SK-N-SH (cell line): ENCODE measurements around the gene FIBIN. TPM values are rescaled to one million over a fixed set of nuclear protein-coding genes. Genes with fewer than 3 reads are reported as not detected.

Experiments used
- CTCF ChIA-PET: fragments of 300-600, 350-600 bp; formaldehyde crosslinking; extraction: SDS; loops from one replicate; lab custom pipeline; 2021; lab: Yijun Ruan, JAX
- POLR2A ChIA-PET: fragments of 350-600 bp; sonication (Branson Sonifier 250); formaldehyde crosslinking; extraction: SDS; loops from one replicate; lab custom pipeline; 2020; ENCODE audit warnings: antibody characterized with exemption, inconsistent platforms; lab: Yijun Ruan, JAX
- DNase-seq: peaks from one replicate; pipeline ENCODE4 v3.0.0; 2012
- H2AFZ ChIP-seq: fragments of 200-600 bp; sonication (generic); 2 replicates; pipeline ENCODE4 v1.8.1; 2016; ENCODE audit warnings: antibody characterized with exemption, mild to moderate bottlenecking, low read depth
- H3F3A ChIP-seq: fragments of 200-600 bp; sonication (generic); replicated peaks from 2 replicates; pipeline ENCODE3; 2016; ENCODE audit warnings: antibody characterized with exemption, mild to moderate bottlenecking; ENCODE audit not compliant: insufficient read depth
- H3K27ac ChIP-seq, 2 experiments: fragments of 200-500 bp in 1 of 2; fragments of 200-600 bp in 1 of 2; sonication (Bioruptor generic) in 1 of 2; sonication (generic), shearing (Covaris generic) in 1 of 2; 2 replicates each; pipeline versions ENCODE4 v1.5.1 to v1.6.1; 2014 to 2016; ENCODE audit warnings: low read depth in 2 of 2, inconsistent platforms in 1 of 2, low read length in 1 of 2, mild to moderate bottlenecking in 1 of 2, mixed read lengths in 1 of 2
- H3K27me3 ChIP-seq: fragments of 200-600 bp; sonication (generic), shearing (Covaris generic); 2 replicates; pipeline ENCODE4 v1.6.1; 2016; ENCODE audit warnings: mixed run types; ENCODE audit not compliant: insufficient read depth
- H3K36me3 ChIP-seq, 2 experiments: fragments of 200-500 bp in 1 of 2; fragments of 200-600 bp in 1 of 2; sonication (Bioruptor generic) in 1 of 2; sonication (generic) in 1 of 2; replicated peaks in 1 of 2; 2 replicates each; pipeline versions ENCODE3 to v1.5.1; 2014 to 2016; ENCODE audit warnings: low read length in 1 of 2, mild to moderate bottlenecking in 1 of 2; ENCODE audit not compliant: insufficient read depth in 2 of 2, control insufficient read depth in 1 of 2
- H3K4me1 ChIP-seq, 2 experiments: fragments of 200-500 bp in 1 of 2; fragments of 200-600 bp in 1 of 2; sonication (Bioruptor generic) in 1 of 2; sonication (generic), shearing (Covaris generic) in 1 of 2; 2 replicates each; pipeline versions ENCODE4 v1.5.1 to v1.6.1; 2014 to 2016; ENCODE audit warnings: low read depth in 1 of 2, low read length in 1 of 2, mixed run types in 1 of 2; ENCODE audit not compliant: insufficient read depth in 2 of 2, control insufficient read depth in 1 of 2
- H3K4me2 ChIP-seq: fragments of 200-600 bp; sonication (generic), shearing (Covaris generic); 2 replicates; pipeline ENCODE4 v1.6.1; 2017; ENCODE audit warnings: mixed run types
- H3K4me3 ChIP-seq, 2 experiments: fragments of 200-500 bp in 1 of 2; fragments of 200-600 bp in 1 of 2; sonication (Bioruptor generic) in 1 of 2; sonication (generic), shearing (Covaris generic) in 1 of 2; 2 replicates each; pipeline versions ENCODE4 v1.5.1 to v1.8.1; 2014 to 2016; ENCODE audit warnings: low read depth in 2 of 2, inconsistent platforms in 1 of 2, low read length in 1 of 2, mild to moderate bottlenecking in 1 of 2, mixed read lengths in 1 of 2, moderate library complexity in 1 of 2
- H3K79me2 ChIP-seq: fragments of 200-600 bp; sonication (generic); 2 replicates; pipeline ENCODE4 v1.8.1; 2017; ENCODE audit warnings: mild to moderate bottlenecking; ENCODE audit not compliant: insufficient read depth
- H3K9ac ChIP-seq: fragments of 200-600 bp; sonication (generic); 2 replicates; pipeline ENCODE4 v1.6.1; 2017; ENCODE audit warnings: mixed run types
- H3K9me2 ChIP-seq: fragments of 200-600 bp; sonication (generic); 2 replicates; pipeline ENCODE4 v1.6.1; 2017; ENCODE audit warnings: mixed run types
- H3K9me3 ChIP-seq: fragments of 200-600 bp; sonication (generic); 2 replicates; pipeline ENCODE4 v1.6.1; 2017; ENCODE audit warnings: mixed run types, mild to moderate bottlenecking, moderate library complexity
- H4K20me1 ChIP-seq: fragments of 200-600 bp; sonication (generic); 2 replicates; pipeline ENCODE4 v1.6.1; 2017; ENCODE audit warnings: mild to moderate bottlenecking, mixed run types; ENCODE audit not compliant: insufficient read depth
- EP300 ChIP-seq, 2 experiments: IDR thresholded peaks; 2 replicates each; pipeline versions ENCODE4 v1.4.0 to v1.6.1; 2012; ENCODE audit warnings: borderline replicate concordance in 1 of 2, low read depth in 1 of 2, low read length in 1 of 2
- EZH2phosphoT487 ChIP-seq: fragments of 200-600 bp; sonication (generic); IDR thresholded peaks from 2 replicates; pipeline ENCODE4 v1.6.1; 2017; ENCODE audit warnings: low read depth, mixed run types, mild to moderate bottlenecking, antibody characterized with exemption, moderate library complexity, borderline replicate concordance
- FOXM1 ChIP-seq: IDR thresholded peaks from 2 replicates; pipeline ENCODE4 v1.4.0; 2012; ENCODE audit warnings: low read depth, mild to moderate bottlenecking
- GABPA ChIP-seq: IDR thresholded peaks from 2 replicates; pipeline ENCODE4 v1.4.0; 2012; ENCODE audit warnings: low read depth, mild to moderate bottlenecking
- JUND ChIP-seq: IDR thresholded peaks from 2 replicates; pipeline ENCODE4 v1.4.0; 2012
- MEF2A ChIP-seq: IDR thresholded peaks from 2 replicates; pipeline ENCODE4 v1.4.0; 2012; ENCODE audit warnings: low read depth, borderline replicate concordance
- NFIC ChIP-seq: IDR thresholded peaks from 2 replicates; pipeline ENCODE4 v1.4.0; 2012; ENCODE audit warnings: borderline replicate concordance
- NRF1 ChIP-seq: IDR thresholded peaks from 2 replicates; pipeline ENCODE4 v1.6.1; 2012; ENCODE audit warnings: low read depth, mild to moderate bottlenecking, low read length
- POLR2AphosphoS5 ChIP-seq: IDR thresholded peaks from 2 replicates; pipeline ENCODE4 v1.6.1; 2012; ENCODE audit warnings: low read depth, low read length
- RFX5 ChIP-seq: IDR thresholded peaks from 2 replicates; pipeline ENCODE4 v1.6.1; 2012; ENCODE audit warnings: mild to moderate bottlenecking, improper control_type of control experiment, low read length
- RXRA ChIP-seq: IDR thresholded peaks from 2 replicates; pipeline ENCODE4 v1.4.0; 2012; ENCODE audit warnings: low read depth, mild to moderate bottlenecking, borderline replicate concordance
- SMC3 ChIP-seq: IDR thresholded peaks from 2 replicates; pipeline ENCODE4 v1.6.1; 2012; ENCODE audit warnings: low read depth, low read length, improper control_type of control experiment
- TAF1 ChIP-seq: IDR thresholded peaks from 2 replicates; pipeline ENCODE4 v1.6.1; 2012; ENCODE audit warnings: low read depth, mild to moderate bottlenecking, low read length, moderate library complexity, borderline replicate concordance
- YY1 ChIP-seq: IDR thresholded peaks from 2 replicates; pipeline ENCODE4 v1.4.0; 2012; ENCODE audit warnings: low read depth, mild to moderate bottlenecking
- WGBS: methylation state at CpG from one replicate; pipeline ENCODE4 v1.1.6; 2017; ENCODE audit warnings: low lambda C conversion rate; 5-methylcytosine and 5-hydroxymethylcytosine counted together
- polyA plus RNA-seq, 3 experiments: library from polyadenylated mRNA; depleted of rRNA; stranded (reverse); fragments of >200 nt; gene quantifications; 2 replicates each; pipeline ENCODE4 v1.2.3, GENCODE V29; 2012
- TF ChIP-seq, protein P1 (sequence below): IDR thresholded peaks from 2 replicates; pipeline ENCODE4 v1.4.0; 2012; ENCODE audit warnings: low read depth, borderline replicate concordance
- TF ChIP-seq, protein P2 (sequence below): IDR thresholded peaks from 2 replicates; pipeline ENCODE4 v1.4.0; 2012; ENCODE audit warnings: low read depth
- TF ChIP-seq, protein P3 (sequence below): IDR thresholded peaks from 2 replicates; pipeline ENCODE4; 2012
- TF ChIP-seq, protein P4 (sequence below): IDR thresholded peaks from 2 replicates; pipeline ENCODE4 v1.4.0; 2012; ENCODE audit warnings: low read depth, borderline replicate concordance
- TF ChIP-seq, protein P5 (sequence below): fragments of 200-600 bp; sonication (generic); IDR thresholded peaks from 2 replicates; pipeline ENCODE4 v1.6.1; 2017; ENCODE audit warnings: antibody characterized with exemption, mild to moderate bottlenecking, moderate library complexity
- TF ChIP-seq, protein P6 (sequence below): fragments of 150-350 bp; IDR thresholded peaks from 2 replicates; pipeline ENCODE4 v1.6.1; 2017; ENCODE audit warnings: antibody characterized with exemption, low read length, low read depth, borderline replicate concordance

Gene FIBIN
- polyA plus RNA-seq, 1 of the 3 experiments (the other 2 are of a cell fraction), result 0.66 TPM

DNA sequence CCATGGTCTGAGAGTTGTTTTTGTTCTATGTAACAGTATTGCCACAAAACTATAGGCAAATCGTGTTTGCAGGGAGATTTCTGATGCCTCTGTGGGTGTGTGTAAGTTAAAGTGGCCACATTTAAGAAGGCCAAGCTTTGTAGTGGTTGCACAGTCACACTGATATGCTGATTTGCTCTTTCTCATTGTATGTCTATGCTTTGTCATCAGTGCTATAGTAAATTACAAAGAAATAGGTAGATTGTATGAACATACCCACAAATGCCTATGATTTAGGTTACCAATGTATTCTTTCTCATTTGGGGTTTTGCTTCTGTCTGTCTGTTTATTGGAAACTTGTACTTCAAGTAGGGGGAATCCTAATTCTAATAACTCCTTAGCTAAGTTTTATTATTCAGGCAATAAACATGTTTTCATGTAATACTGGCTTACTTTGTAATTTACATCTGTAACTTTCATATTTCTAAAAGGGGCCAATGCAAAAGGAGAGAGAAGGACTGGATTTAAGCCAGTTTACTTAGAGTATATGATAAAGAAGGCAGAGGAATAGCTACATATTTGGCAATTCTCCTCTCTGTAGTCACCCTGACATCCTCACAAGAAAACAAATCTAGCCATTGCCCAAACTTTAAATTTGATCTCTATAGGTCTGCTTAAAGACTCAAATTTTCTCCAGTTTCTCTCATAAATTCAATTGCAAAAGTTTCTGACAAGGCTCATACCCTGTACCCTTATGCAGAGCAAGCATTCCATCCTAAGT, 2.0 kb downstream of the FIBIN start:
- no peak overlapping the region for H3K4me2 ChIP-seq

More for the DNA sequence above, 2.0 kb downstream of the FIBIN start:
- ChIA-PET CTCF (no interaction called here), POLR2A (no interaction called here)
- H4K20me1 ChIP-seq, result no peaks in the 10 kb centered on the region
- H3K27me3 ChIP-seq, result no peaks in the 10 kb centered on the region
- 32% methylated on average over 1 of the region's 1 CpG for WGBS
- TF ChIP-seq, protein P1, sequence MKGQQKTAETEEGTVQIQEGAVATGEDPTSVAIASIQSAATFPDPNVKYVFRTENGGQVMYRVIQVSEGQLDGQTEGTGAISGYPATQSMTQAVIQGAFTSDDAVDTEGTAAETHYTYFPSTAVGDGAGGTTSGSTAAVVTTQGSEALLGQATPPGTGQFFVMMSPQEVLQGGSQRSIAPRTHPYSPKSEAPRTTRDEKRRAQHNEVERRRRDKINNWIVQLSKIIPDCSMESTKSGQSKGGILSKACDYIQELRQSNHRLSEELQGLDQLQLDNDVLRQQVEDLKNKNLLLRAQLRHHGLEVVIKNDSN, result no peak
- TF ChIP-seq, protein P2, sequence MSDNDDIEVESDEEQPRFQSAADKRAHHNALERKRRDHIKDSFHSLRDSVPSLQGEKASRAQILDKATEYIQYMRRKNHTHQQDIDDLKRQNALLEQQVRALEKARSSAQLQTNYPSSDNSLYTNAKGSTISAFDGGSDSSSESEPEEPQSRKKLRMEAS, result no peak
- TF ChIP-seq EZH2phosphoT487, result no peak
- TF ChIP-seq POLR2AphosphoS5, result no peak
- TF ChIP-seq RFX5, result no peak
- no peak for TF ChIP-seq EP300 (IDR thresholded peaks at IDR 0.05; ENCODE audit: borderline replicate concordance in 1 of 2, low read depth in 1 of 2, low read length in 1 of 2)
- TF ChIP-seq MEF2A, result no peak
- TF ChIP-seq GABPA, result no peak
- no peak for TF ChIP-seq SMC3
- no peak for TF ChIP-seq JUND
- TF ChIP-seq, protein P3, sequence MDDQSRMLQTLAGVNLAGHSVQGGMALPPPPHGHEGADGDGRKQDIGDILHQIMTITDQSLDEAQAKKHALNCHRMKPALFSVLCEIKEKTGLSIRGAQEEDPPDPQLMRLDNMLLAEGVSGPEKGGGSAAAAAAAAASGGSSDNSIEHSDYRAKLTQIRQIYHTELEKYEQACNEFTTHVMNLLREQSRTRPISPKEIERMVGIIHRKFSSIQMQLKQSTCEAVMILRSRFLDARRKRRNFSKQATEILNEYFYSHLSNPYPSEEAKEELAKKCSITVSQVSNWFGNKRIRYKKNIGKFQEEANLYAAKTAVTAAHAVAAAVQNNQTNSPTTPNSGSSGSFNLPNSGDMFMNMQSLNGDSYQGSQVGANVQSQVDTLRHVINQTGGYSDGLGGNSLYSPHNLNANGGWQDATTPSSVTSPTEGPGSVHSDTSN, result no peak
- TF ChIP-seq, protein P4, sequence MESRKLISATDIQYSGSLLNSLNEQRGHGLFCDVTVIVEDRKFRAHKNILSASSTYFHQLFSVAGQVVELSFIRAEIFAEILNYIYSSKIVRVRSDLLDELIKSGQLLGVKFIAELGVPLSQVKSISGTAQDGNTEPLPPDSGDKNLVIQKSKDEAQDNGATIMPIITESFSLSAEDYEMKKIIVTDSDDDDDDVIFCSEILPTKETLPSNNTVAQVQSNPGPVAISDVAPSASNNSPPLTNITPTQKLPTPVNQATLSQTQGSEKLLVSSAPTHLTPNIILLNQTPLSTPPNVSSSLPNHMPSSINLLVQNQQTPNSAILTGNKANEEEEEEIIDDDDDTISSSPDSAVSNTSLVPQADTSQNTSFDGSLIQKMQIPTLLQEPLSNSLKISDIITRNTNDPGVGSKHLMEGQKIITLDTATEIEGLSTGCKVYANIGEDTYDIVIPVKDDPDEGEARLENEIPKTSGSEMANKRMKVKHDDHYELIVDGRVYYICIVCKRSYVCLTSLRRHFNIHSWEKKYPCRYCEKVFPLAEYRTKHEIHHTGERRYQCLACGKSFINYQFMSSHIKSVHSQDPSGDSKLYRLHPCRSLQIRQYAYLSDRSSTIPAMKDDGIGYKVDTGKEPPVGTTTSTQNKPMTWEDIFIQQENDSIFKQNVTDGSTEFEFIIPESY, result no peak
- TF ChIP-seq RXRA, result no peak
- no peak for TF ChIP-seq YY1
- TF ChIP-seq, protein P5, sequence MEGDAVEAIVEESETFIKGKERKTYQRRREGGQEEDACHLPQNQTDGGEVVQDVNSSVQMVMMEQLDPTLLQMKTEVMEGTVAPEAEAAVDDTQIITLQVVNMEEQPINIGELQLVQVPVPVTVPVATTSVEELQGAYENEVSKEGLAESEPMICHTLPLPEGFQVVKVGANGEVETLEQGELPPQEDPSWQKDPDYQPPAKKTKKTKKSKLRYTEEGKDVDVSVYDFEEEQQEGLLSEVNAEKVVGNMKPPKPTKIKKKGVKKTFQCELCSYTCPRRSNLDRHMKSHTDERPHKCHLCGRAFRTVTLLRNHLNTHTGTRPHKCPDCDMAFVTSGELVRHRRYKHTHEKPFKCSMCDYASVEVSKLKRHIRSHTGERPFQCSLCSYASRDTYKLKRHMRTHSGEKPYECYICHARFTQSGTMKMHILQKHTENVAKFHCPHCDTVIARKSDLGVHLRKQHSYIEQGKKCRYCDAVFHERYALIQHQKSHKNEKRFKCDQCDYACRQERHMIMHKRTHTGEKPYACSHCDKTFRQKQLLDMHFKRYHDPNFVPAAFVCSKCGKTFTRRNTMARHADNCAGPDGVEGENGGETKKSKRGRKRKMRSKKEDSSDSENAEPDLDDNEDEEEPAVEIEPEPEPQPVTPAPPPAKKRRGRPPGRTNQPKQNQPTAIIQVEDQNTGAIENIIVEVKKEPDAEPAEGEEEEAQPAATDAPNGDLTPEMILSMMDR, result no peak
- no peak for TF ChIP-seq FOXM1
- TF ChIP-seq, protein P6, sequence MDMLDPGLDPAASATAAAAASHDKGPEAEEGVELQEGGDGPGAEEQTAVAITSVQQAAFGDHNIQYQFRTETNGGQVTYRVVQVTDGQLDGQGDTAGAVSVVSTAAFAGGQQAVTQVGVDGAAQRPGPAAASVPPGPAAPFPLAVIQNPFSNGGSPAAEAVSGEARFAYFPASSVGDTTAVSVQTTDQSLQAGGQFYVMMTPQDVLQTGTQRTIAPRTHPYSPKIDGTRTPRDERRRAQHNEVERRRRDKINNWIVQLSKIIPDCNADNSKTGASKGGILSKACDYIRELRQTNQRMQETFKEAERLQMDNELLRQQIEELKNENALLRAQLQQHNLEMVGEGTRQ, result no peak
- TF ChIP-seq TAF1, result no peak
- TF ChIP-seq NRF1, result no peak
- no peak for TF ChIP-seq NFIC
- no peak overlapping the region for H3K9ac ChIP-seq
- no peaks in the 10 kb centered on the region for H3K79me2 ChIP-seq
- no peaks in the 10 kb centered on the region for H3K9me2 ChIP-seq
- peaks cover 16% of the 10 kb centered on the region for H3F3A ChIP-seq
- no peak overlapping the region for H3K27ac ChIP-seq
- H2AFZ ChIP-seq, result no peak overlapping the region
- H3K4me3 ChIP-seq, result no peak overlapping the region
- no peak for DNase-seq
- H3K4me1 ChIP-seq, result peaks cover 6 to 13% of the 10 kb centered on the region in 2 experiments; a peak in 3 of 4 replicates
- H3K9me3 ChIP-seq, result no peaks in the 10 kb centered on the region
- H3K36me3 ChIP-seq, result no peaks in the 10 kb centered on the region
